LNCAP (cell line): ENCODE data around the gene KLK11.

Experiments used
- TF ChIP-seq, protein P1 (sequence below): fragments of 450-650 bp; IDR thresholded peaks from 2 replicates; pipeline ENCODE4 v1.5.1; 2017; ENCODE audit warnings: mild to moderate bottlenecking

The KLK11 gene

DNA sequence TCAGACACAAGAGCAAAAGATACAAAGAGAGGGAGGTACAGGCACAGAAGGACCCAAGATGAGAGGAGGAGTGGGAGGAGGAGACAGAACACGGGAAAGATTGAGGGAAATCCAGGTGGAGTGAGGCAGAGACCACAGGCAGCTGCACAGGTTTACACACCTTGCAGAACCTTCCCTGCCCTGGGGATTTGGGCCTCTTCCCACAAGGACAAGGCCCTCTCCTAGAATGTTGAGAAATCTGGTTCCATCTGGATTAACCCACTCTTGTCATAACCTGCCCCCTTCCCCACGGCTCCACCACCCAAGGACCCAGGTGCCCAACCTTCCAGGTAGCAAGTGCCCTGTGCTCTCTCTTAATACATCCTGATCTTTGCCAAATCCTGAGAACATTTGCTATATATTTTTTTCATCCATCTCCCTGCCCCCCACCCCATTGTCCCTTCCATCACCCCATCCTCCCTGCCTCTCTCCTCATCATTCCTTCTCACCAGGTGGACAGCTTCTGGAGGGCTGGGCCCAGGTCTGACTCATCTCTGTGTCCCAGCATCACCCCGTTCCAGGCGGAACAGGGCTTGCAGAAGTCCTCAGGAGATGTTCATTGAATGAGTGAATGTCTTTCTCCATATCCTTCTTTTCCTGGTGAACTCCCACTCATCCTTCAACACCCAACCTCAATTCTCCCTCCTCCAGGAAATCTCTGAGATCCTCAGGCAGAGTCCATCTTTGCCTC, 16.2 kb downstream of the KLK11 start:
- TF ChIP-seq, protein P1, sequence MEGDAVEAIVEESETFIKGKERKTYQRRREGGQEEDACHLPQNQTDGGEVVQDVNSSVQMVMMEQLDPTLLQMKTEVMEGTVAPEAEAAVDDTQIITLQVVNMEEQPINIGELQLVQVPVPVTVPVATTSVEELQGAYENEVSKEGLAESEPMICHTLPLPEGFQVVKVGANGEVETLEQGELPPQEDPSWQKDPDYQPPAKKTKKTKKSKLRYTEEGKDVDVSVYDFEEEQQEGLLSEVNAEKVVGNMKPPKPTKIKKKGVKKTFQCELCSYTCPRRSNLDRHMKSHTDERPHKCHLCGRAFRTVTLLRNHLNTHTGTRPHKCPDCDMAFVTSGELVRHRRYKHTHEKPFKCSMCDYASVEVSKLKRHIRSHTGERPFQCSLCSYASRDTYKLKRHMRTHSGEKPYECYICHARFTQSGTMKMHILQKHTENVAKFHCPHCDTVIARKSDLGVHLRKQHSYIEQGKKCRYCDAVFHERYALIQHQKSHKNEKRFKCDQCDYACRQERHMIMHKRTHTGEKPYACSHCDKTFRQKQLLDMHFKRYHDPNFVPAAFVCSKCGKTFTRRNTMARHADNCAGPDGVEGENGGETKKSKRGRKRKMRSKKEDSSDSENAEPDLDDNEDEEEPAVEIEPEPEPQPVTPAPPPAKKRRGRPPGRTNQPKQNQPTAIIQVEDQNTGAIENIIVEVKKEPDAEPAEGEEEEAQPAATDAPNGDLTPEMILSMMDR = no peak

DNA sequence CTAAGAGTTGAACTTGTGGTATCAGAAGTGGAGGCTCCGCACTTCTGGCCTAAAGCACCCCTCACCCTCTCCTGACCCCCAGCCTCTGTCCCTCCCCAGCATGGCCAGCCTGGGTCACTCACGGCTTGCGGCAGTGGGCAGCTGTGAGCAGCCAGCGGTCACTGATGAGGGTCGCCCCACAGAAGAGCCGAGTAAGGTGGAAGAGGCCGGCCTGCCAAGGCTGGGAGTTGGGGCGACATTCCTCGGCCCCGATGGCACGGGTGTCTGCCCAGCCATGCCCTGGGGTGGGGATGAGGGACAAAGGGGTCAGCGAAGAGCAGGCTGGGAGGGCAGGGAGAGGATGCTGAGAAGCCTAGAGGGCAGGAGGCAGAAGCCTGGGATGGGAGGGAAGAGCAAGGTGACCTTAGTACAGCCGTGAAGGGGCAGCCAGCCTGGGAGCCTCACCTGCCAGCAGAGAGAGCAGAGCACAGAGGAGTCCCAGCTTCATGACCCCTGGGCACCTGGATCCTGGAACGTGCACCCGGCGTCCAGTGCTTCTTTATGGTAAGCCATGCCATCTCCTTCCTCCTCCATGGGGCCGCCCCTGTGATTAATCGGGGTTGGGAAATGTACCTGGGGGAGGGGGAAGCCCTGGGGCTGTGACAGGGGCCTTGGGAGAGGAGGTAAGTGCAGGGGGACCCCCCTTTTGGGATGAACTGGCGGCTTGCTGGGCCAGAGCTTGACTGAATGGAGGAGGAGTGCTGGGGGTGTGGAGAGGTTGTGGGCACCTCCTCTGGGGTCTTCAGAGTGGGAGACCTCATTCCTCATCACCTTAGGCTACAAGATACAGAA, 17.1 kb downstream of the KLK11 start:
- TF ChIP-seq, protein P1 = no peak

DNA sequence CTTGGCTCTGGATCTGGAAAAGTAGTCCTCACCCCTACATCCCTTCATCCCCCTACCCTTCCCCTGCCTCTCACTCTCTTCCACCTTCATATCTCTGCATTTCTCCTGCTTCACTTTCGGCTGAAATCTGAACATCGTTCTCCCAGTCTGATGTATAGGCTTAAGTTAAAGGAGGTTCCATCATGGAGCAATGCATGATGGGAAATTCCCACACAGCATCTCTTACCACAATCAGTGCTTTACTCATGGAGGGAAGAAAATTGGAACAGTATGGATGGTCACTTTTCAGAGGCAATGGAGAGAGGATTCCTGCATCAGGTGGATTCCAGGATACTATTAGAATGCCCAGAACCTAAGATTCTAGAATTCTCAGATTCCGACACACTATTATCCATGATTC, 18.9 kb downstream of the KLK11 start:
- TF ChIP-seq, protein P1 = no peak

DNA sequence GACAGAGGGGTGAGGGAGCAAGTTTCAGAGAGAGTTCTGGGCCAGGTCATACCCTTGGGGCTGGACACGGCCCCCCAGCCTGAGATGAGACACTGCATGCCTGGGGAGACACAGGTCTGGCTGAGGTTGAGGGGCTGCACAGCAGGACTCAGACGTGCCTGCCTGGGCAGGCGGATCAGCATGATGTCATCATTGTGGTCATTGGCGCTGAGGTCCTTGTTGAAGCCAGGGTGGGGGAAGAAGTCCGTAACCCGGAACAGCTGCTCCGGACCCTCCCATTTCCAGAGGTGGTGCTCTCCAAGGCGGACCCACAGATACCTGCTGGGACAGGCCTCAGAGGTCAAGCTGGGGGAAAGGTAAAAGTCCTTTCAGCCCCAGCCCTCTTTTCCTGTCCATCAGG, 20.0 kb downstream of the KLK11 start:
- TF ChIP-seq, protein P1 = no peak

DNA sequence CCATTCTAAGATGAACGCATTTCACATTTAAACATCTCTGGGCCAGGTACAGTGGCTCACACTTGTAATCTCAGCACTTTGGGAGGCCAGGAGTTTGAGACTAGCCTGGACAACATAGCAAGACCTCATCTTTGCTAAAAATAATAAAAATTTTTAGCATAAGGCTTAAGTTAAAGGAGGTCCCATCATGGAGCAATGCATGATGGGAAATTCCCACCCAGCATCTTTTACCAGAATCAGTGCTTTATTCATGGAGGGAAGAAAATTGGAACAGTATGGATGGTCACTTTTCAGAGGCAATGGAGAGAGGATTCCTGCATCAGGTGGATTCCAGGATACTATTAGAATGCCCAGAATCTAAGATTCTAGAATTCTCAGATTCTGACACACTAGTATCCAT, 21.2 kb downstream of the KLK11 start:
- TF ChIP-seq, protein P1 = no peak

DNA sequence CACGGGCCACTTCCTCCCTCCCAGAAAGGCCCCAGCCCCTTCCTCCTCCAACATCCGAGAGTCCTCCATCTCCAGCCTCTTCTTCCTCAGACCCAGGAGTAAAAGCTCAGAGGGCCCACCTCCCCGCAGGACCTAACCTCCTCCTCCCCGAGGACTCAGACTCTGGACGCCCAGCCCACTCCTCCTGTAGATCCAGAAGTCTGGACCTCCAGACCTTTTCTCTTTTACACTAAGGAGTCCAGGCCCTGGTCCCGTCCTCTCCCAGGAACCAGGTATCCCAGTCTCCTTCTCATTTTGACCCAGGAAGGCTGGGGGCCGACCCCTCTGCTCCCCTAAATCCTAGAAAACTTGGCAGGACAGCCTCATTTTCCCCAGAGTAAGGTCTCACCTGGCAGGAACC, 23.1 kb downstream of the KLK11 start:
- TF ChIP-seq, protein P1 = no peak

DNA sequence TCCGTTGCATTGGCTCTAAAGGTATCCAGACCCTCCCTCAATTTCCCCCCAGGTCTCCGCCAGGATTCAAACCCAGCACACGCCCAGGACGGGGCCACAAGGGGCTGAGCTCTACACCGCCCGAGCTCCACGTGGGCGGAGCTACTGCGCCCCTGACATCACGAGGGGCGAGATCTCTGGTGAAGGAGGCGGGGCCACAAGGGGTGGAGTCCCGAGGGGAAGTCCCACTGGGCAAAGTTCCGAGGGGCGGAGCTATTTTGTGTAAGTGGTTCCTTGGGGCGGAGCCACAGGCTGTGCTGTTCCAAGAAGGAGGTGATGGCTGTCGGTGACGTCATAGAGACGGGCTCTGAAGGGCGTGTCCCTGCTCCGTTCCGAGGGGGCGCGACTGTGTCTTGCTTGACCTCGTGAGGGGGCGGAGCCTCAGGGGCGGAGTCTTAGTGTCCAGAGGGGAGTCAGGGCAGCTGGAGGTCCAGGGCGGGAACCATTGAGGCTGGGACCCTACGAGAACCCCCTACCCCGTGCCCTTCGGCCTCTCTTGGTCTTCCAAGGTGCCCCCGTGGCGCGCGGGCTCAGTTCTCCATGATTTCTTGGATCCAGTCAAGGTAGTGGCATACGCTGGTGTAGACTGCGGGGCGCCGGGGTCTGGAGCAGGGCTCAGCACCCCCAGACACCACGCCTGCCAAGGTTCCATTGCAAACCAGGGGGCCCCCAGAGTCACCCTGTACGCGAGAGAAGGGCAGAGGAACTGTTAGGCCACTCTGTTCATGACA, 23.7 kb downstream of the KLK11 start:
- TF ChIP-seq, protein P1 = no peak
